HG03064 (cell line): ENCODE results near the gene SMIM13.

ENCODE experiments used
- ATAC-seq: cut with Tn5 transposase; IDR thresholded peaks from one replicate; pipeline ENCODE4 v1.9.1; 2021; ENCODE audit warnings: low read depth; ENCODE audit not compliant: unreplicated experiment

Gene SMIM13

GRCh38 chr6:11120271-11121005 lies 26.8 kb downstream of the SMIM13 start:
- ATAC-seq: no peak

GRCh38 chr6:11121851-11122250 lies 28.2 kb downstream of the SMIM13 start:
- ATAC-seq: no peak

GRCh38 chr6:11122380-11122779 lies 28.7 kb downstream of the SMIM13 start:
- ATAC-seq: no peak

GRCh38 chr6:11123978-11124377 lies 30.3 kb downstream of the SMIM13 start:
- no peak for ATAC-seq

GRCh38 chr6:11126876-11127275 lies 33.2 kb downstream of the SMIM13 start:
- ATAC-seq: no peak

GRCh38 chr6:11128608-11129007 lies 35.0 kb downstream of the SMIM13 start:
- ATAC-seq: no peak

GRCh38 chr6:11129908-11130565 lies 36.4 kb downstream of the SMIM13 start:
- no peak for ATAC-seq

- no peak for ATAC-seq
Observed at GRCh38 chr6:11130605-11131004, 37.0 kb downstream of the SMIM13 start.

- no peak for ATAC-seq
Observed at GRCh38 chr6:11132194-11132888, 38.7 kb downstream of the SMIM13 start.

GRCh38 chr6:11133281-11133680 lies 39.6 kb downstream of the SMIM13 start:
- ATAC-seq: no peak

- no peak for ATAC-seq
Observed at GRCh38 chr6:11136809-11137208, 43.2 kb downstream of the SMIM13 start.

- no peak for ATAC-seq
Observed at GRCh38 chr6:11139051-11139960, 45.7 kb downstream of the SMIM13 start.

- no peak for ATAC-seq
Observed at GRCh38 chr6:11140056-11140455, 46.4 kb downstream of the SMIM13 start.

GRCh38 chr6:11141295-11141694 lies 47.7 kb downstream of the SMIM13 start:
- no peak for ATAC-seq

GRCh38 chr6:11142296-11143027 lies 48.8 kb downstream of the SMIM13 start:
- ATAC-seq: no peak

- ATAC-seq: no peak
Observed at GRCh38 chr6:11143394-11144371, 50.0 kb downstream of the SMIM13 start.

GRCh38 chr6:11144393-11144851 lies 50.8 kb downstream of the SMIM13 start:
- ATAC-seq: peak; percentile 71

GRCh38 chr6:11146117-11146826 lies 52.6 kb downstream of the SMIM13 start:
- no peak for ATAC-seq
